HepG2 (cell line): Measurements from ENCODE around the gene RNF123. TPM values are rescaled to one million over a fixed set of nuclear protein-coding genes. Genes with fewer than 3 reads are reported as not detected.
A peak's percentile ranks its signal among the peaks of the same experiment; 100 is the strongest.

Experiments
- AKAP8 ChIP-seq: sonication (generic); formaldehyde crosslinking; IDR thresholded peaks from 2 replicates; pipeline ENCODE4 v1.5.1; 2020; ENCODE audit warnings: mild to moderate bottlenecking, missing genetic modification reagents
- NFIB ChIP-seq: sonication (generic); formaldehyde crosslinking; IDR thresholded peaks from 2 replicates; pipeline ENCODE4 v1.9.0; 2021; ENCODE audit warnings: missing genetic modification reagents, mild to moderate bottlenecking, borderline replicate concordance
- RARA ChIP-seq: IDR thresholded peaks from 2 replicates; pipeline ENCODE4 v1.6.1; 2016; ENCODE audit warnings: missing genetic modification reagents, missing compliant biosample characterization
- REL ChIP-seq: sonication (generic); formaldehyde crosslinking; conservative IDR thresholded peaks from 2 replicates; pipeline ENCODE4 v1.8.0; 2022; ENCODE audit warnings: mild to moderate bottlenecking, missing genetic modification reagents, moderate library complexity
- SOX6 ChIP-seq, 2 experiments: fragments of 450-650 bp in 1 of 2; sonication (generic) in 1 of 2; formaldehyde crosslinking in 1 of 2; IDR thresholded peaks; 2 replicates each; pipeline versions ENCODE4 v1.4.0 to v1.6.1; 2017 to 2020; ENCODE audit warnings: antibody characterized with exemption in 1 of 2, mild to moderate bottlenecking in 1 of 2, missing genetic modification reagents in 1 of 2
- SSRP1 ChIP-seq: IDR thresholded peaks from 2 replicates; pipeline ENCODE4 v1.6.1; 2016; ENCODE audit warnings: control low read depth
- ZBTB21 ChIP-seq: sonication (generic); formaldehyde crosslinking; IDR thresholded peaks from 2 replicates; pipeline ENCODE4 v1.4.0; 2020; ENCODE audit warnings: missing genetic modification reagents
- ZNF17 ChIP-seq: sonication (generic); formaldehyde crosslinking; IDR thresholded peaks from 2 replicates; pipeline ENCODE4 v1.5.0; 2020; ENCODE audit warnings: mild to moderate bottlenecking, missing genetic modification reagents
- polyA plus RNA-seq, 8 experiments: library from polyadenylated mRNA; depleted of rRNA in 3 of 8; stranded (reverse) in 7 of 8; unstranded in 1 of 8; fragments of >200 nt; fragmentation: Illumina TruSeq in 4 of 8; extraction: Trizol in 4 of 8; gene quantifications; 2 replicates each; pipeline versions ENCODE4 v1.2.1 to v1.2.3, GENCODE V29; 2011 to 2016; ENCODE audit warnings: low read depth in 4 of 8, missing spikeins in 1 of 8, mixed read lengths in 1 of 8; ENCODE audit not compliant: insufficient read depth in 1 of 8
- total RNA-seq, 5 experiments: library from RNA; depleted of rRNA; stranded (reverse); fragments of >200 nt; fragmentation: Illumina TruSeq; extraction: Trizol; gene quantifications; 2 replicates each; pipeline ENCODE4 v1.2.3, GENCODE V29; 2016; ENCODE audit warnings: low read depth in 1 of 5
- TF ChIP-seq, protein P1 (sequence below): sonication (generic); formaldehyde crosslinking; IDR thresholded peaks from 2 replicates; pipeline ENCODE4 v1.4.0; 2020; ENCODE audit warnings: mild to moderate bottlenecking, missing genetic modification reagents
- TF ChIP-seq, protein P2 (sequence below), 2 experiments: fragments of 450-650 bp in 1 of 2; sonication (generic) in 1 of 2; formaldehyde crosslinking in 1 of 2; IDR thresholded peaks; 2 replicates each; pipeline versions ENCODE4 v1.6.1 to v1.8.0; 2016 to 2022; ENCODE audit warnings: antibody characterized with exemption in 1 of 2, mild to moderate bottlenecking in 1 of 2, missing genetic modification reagents in 1 of 2
- TF ChIP-seq, protein P3 (sequence below): sonication (generic); formaldehyde crosslinking; IDR thresholded peaks from 2 replicates; pipeline ENCODE4 v1.5.0; 2020; ENCODE audit warnings: missing genetic modification reagents, mild to moderate bottlenecking, borderline replicate concordance

Gene RNF123
- total and polyA plus RNA-seq, 2 of the 13 experiments (the other 11 are each of a cell fraction or from before 2014, with no cell fraction given), result 29.9 to 82.2 TPM

DNA sequence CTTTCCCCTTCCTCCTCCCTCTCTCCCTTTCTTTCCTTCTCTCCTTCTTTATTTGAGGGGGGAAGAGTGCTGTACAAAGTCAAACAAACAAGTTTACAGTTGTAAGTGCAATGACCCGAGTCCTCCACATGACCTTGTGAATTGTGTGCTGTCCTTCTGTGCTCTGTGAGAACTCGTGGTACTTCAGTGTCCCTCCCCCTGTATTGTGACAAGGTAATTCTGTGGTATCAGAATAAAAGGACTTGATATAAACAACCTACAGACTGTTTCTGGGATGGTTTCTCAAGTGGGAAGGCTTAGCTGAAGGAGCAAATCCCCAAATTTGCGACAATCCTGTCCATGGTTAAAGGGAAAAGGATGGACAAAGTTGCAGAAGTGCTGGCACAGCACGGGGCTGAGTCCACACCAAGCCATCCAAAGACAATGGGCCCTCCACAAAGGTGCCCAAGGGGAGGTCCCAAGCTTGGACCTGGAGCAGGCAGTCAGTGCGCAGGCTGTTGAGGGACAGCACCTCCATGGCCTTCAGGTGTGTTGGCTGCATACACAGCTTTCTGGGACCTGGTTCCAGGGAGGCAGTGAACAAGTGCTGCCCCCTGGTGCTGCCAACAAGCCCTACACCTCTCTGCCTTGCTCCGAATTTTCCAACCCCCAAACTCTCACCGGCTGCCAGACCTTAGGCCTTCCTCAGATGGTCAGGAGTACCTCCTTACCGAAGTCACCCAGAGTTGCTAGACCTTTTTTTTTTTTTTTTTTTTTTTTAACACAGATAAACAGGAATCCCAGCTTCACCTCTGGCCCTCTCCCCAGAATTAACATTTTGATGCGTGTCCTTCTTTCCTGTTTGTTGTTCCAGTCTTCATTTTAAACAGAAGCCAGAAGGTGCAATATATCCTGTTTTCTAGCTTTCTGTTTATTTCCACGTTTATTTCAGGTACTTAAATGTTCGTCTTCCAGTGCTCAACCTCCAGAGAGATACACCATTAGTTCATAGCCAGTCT lies 17.8 kb upstream of the RNF123 start (continued):
- TF ChIP-seq, protein P1, sequence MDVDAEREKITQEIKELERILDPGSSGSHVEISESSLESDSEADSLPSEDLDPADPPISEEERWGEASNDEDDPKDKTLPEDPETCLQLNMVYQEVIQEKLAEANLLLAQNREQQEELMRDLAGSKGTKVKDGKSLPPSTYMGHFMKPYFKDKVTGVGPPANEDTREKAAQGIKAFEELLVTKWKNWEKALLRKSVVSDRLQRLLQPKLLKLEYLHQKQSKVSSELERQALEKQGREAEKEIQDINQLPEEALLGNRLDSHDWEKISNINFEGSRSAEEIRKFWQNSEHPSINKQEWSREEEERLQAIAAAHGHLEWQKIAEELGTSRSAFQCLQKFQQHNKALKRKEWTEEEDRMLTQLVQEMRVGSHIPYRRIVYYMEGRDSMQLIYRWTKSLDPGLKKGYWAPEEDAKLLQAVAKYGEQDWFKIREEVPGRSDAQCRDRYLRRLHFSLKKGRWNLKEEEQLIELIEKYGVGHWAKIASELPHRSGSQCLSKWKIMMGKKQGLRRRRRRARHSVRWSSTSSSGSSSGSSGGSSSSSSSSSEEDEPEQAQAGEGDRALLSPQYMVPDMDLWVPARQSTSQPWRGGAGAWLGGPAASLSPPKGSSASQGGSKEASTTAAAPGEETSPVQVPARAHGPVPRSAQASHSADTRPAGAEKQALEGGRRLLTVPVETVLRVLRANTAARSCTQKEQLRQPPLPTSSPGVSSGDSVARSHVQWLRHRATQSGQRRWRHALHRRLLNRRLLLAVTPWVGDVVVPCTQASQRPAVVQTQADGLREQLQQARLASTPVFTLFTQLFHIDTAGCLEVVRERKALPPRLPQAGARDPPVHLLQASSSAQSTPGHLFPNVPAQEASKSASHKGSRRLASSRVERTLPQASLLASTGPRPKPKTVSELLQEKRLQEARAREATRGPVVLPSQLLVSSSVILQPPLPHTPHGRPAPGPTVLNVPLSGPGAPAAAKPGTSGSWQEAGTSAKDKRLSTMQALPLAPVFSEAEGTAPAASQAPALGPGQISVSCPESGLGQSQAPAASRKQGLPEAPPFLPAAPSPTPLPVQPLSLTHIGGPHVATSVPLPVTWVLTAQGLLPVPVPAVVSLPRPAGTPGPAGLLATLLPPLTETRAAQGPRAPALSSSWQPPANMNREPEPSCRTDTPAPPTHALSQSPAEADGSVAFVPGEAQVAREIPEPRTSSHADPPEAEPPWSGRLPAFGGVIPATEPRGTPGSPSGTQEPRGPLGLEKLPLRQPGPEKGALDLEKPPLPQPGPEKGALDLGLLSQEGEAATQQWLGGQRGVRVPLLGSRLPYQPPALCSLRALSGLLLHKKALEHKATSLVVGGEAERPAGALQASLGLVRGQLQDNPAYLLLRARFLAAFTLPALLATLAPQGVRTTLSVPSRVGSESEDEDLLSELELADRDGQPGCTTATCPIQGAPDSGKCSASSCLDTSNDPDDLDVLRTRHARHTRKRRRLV (CRISPR knock-in tag), result no peak
- TF ChIP-seq AKAP8 (CRISPR knock-in tag) (peak; percentile 22; the same call in 1 of the 2 replicates), NFIB (CRISPR knock-in tag) (no peak), RARA (CRISPR knock-in tag) (peak; percentile 97), SSRP1 (CRISPR knock-in tag) (no peak), SOX6 (IDR thresholded peaks at IDR 0.05) (no peak), SOX6 (CRISPR knock-in tag; IDR thresholded peaks at IDR 0.05) (peak; percentile 94), ZNF17 (CRISPR knock-in tag) (no peak), REL (CRISPR knock-in tag) (no peak), ZBTB21 (CRISPR knock-in tag) (no peak)
- TF ChIP-seq, protein P2, sequence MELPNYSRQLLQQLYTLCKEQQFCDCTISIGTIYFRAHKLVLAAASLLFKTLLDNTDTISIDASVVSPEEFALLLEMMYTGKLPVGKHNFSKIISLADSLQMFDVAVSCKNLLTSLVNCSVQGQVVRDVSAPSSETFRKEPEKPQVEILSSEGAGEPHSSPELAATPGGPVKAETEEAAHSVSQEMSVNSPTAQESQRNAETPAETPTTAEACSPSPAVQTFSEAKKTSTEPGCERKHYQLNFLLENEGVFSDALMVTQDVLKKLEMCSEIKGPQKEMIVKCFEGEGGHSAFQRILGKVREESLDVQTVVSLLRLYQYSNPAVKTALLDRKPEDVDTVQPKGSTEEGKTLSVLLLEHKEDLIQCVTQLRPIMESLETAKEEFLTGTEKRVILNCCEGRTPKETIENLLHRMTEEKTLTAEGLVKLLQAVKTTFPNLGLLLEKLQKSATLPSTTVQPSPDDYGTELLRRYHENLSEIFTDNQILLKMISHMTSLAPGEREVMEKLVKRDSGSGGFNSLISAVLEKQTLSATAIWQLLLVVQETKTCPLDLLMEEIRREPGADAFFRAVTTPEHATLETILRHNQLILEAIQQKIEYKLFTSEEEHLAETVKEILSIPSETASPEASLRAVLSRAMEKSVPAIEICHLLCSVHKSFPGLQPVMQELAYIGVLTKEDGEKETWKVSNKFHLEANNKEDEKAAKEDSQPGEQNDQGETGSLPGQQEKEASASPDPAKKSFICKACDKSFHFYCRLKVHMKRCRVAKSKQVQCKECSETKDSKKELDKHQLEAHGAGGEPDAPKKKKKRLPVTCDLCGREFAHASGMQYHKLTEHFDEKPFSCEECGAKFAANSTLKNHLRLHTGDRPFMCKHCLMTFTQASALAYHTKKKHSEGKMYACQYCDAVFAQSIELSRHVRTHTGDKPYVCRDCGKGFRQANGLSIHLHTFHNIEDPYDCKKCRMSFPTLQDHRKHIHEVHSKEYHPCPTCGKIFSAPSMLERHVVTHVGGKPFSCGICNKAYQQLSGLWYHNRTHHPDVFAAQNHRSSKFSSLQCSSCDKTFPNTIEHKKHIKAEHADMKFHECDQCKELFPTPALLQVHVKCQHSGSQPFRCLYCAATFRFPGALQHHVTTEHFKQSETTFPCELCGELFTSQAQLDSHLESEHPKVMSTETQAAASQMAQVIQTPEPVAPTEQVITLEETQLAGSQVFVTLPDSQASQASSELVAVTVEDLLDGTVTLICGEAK (IDR thresholded peaks at IDR 0.05), result no peak
- TF ChIP-seq, protein P2 (CRISPR knock-in tag; IDR thresholded peaks at IDR 0.05), result no peak; the same call in 1 of the 2 replicates
- TF ChIP-seq, protein P3, sequence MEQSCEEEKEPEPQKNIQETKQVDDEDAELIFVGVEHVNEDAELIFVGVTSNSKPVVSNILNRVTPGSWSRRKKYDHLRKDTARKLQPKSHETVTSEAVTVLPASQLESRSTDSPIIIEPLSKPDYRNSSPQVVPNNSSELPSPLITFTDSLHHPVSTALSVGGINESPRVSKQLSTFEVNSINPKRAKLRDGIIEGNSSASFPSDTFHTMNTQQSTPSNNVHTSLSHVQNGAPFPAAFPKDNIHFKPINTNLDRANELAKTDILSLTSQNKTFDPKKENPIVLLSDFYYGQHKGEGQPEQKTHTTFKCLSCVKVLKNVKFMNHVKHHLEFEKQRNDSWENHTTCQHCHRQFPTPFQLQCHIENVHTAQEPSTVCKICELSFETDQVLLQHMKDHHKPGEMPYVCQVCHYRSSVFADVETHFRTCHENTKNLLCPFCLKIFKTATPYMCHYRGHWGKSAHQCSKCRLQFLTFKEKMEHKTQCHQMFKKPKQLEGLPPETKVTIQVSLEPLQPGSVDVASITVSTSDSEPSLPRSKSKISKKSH (CRISPR knock-in tag), result no peak
